Measurements from ENCODE around the gene ABCA13.

- TF ChIP-seq EZH2 (IDR thresholded peaks at IDR 0.05; ENCODE audit: borderline replicate concordance, low read length) (no peak), CTCF (conservative IDR thresholded peaks at IDR 0.05 in 1 of 2, IDR thresholded peaks at IDR 0.05 in 1 of 2; ENCODE audit: extremely low read depth in 1 of 2, insufficient read depth in 1 of 2, low read depth in 1 of 2, low read length in 2 of 2) (no peak)
Measured at GRCh38 chr7:48420206-48420605, 248.9 kb downstream of the ABCA13 start.
